Testis (tissue), 2 donors: ENCODE data around the gene RNF180.

ENCODE experiments used
- POLR2A ChIP-seq: fragments of 450-650 bp; IDR thresholded peaks from one replicate; pipeline ENCODE4 v1.6.1; 2017; ENCODE audit warnings: antibody characterized with exemption, mild to moderate bottlenecking, moderate library complexity
- TF ChIP-seq, protein P1 (sequence below), 3 experiments: fragments of 450-650 bp in 2 of 3; fragments of 200-600 bp in 1 of 3; sonication (generic) in 1 of 3; IDR thresholded peaks; one replicate each; pipeline ENCODE4 v1.5.1; 2016 to 2019; ENCODE audit warnings: antibody characterized with exemption in 3 of 3, mild to moderate bottlenecking in 2 of 3, moderate library complexity in 1 of 3

DNA sequence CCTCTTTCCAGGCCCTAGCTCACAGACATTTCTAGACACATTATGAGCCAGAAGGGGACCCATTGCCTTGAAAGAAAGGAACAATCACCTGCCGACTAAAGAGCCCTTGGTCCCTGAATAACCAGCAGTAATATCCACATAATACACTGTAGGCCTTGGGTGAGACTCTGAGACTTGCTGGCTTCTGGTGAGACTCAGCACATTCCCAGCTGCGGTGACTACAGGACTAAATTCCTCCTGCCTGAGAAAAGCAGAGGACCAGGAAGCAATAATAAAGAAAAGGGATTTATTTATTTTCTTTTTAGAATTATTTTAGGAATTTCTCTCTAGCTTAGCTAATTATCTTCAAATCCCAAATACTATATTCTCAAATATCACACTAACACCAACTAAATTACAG lies 252.4 kb downstream of the RNF180 start:
- TF ChIP-seq, protein P1, sequence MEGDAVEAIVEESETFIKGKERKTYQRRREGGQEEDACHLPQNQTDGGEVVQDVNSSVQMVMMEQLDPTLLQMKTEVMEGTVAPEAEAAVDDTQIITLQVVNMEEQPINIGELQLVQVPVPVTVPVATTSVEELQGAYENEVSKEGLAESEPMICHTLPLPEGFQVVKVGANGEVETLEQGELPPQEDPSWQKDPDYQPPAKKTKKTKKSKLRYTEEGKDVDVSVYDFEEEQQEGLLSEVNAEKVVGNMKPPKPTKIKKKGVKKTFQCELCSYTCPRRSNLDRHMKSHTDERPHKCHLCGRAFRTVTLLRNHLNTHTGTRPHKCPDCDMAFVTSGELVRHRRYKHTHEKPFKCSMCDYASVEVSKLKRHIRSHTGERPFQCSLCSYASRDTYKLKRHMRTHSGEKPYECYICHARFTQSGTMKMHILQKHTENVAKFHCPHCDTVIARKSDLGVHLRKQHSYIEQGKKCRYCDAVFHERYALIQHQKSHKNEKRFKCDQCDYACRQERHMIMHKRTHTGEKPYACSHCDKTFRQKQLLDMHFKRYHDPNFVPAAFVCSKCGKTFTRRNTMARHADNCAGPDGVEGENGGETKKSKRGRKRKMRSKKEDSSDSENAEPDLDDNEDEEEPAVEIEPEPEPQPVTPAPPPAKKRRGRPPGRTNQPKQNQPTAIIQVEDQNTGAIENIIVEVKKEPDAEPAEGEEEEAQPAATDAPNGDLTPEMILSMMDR (IDR thresholded peaks at IDR 0.05) = no peak
- TF ChIP-seq POLR2A = no peak
